K562 (cell line): ENCODE results near the gene DISC1.

Experiments
- CAMTA2 ChIP-seq: fragments of 250-450 bp; sonication (Bioruptor Pico); conservative IDR thresholded peaks from 2 replicates; pipeline ENCODE4 v1.5.1; 2022
- CREM ChIP-seq: IDR thresholded peaks from 2 replicates; pipeline ENCODE4 v1.6.1; 2014; ENCODE audit warnings: antibody characterized with exemption, low read depth
- EGR1 ChIP-seq: fragments of 450-650 bp; conservative IDR thresholded peaks from 2 replicates; pipeline ENCODE4 v1.6.1; 2017; ENCODE audit warnings: mild to moderate bottlenecking
- GABPA ChIP-seq: fragments of 200-800 bp; sonication (Bioruptor generic); conservative IDR thresholded peaks from 2 replicates; pipeline ENCODE4 v1.6.1; 2016; ENCODE audit warnings: low read depth, missing genetic modification characterization, missing compliant biosample characterization
- POLR2AphosphoS5 ChIP-seq: IDR thresholded peaks from 2 replicates; pipeline ENCODE4 v1.6.1; 2011; ENCODE audit warnings: mild to moderate bottlenecking, low read depth, low read length, moderate library complexity; ENCODE audit not compliant: control insufficient read depth, insufficient read depth
- RBFOX2 ChIP-seq: fragments of 200-400 bp; formaldehyde crosslinking; IDR thresholded peaks from 2 replicates; pipeline ENCODE4 v1.6.1; 2017; ENCODE audit warnings: low read depth, mild to moderate bottlenecking, low read length, moderate library complexity
- RCOR1 ChIP-seq, 2 experiments: IDR thresholded peaks; 2 replicates each; pipeline ENCODE4 v1.6.1; 2012; ENCODE audit warnings: low read depth in 2 of 2, low read length in 2 of 2, borderline replicate concordance in 1 of 2, improper control_type of control experiment in 1 of 2
- ZBTB7A ChIP-seq: IDR thresholded peaks from 2 replicates; pipeline ENCODE4 v1.6.1; 2011; ENCODE audit warnings: low read depth, mild to moderate bottlenecking, low read length, moderate library complexity, borderline replicate concordance; ENCODE audit not compliant: control insufficient read depth
- TF ChIP-seq, protein P1 (sequence below), 3 experiments: IDR thresholded peaks in 2 of 3; conservative IDR thresholded peaks in 1 of 3; 2 replicates each; pipeline ENCODE4 v1.5.1; 2011 to 2012; ENCODE audit warnings: low read length in 3 of 3, mild to moderate bottlenecking in 3 of 3, control low read depth in 2 of 3, improper control_type of control experiment in 1 of 3, inconsistent platforms in 1 of 3, low read depth in 1 of 3, mixed read lengths in 1 of 3, moderate library complexity in 1 of 3; ENCODE audit not compliant: insufficient read depth in 2 of 3
- TF ChIP-seq, protein P2 (sequence below): sonication (generic); formaldehyde crosslinking; IDR thresholded peaks from 2 replicates; pipeline ENCODE4 v1.8.1; 2023; ENCODE audit warnings: mild to moderate bottlenecking, missing genetic modification reagents
- TF ChIP-seq, protein P3 (sequence below): fragments of 250-450 bp; sonication (Bioruptor Pico); IDR thresholded peaks from 2 replicates; pipeline ENCODE4 v1.8.0; 2021; ENCODE audit warnings: moderate library complexity, mild to moderate bottlenecking, inconsistent platforms

DNA sequence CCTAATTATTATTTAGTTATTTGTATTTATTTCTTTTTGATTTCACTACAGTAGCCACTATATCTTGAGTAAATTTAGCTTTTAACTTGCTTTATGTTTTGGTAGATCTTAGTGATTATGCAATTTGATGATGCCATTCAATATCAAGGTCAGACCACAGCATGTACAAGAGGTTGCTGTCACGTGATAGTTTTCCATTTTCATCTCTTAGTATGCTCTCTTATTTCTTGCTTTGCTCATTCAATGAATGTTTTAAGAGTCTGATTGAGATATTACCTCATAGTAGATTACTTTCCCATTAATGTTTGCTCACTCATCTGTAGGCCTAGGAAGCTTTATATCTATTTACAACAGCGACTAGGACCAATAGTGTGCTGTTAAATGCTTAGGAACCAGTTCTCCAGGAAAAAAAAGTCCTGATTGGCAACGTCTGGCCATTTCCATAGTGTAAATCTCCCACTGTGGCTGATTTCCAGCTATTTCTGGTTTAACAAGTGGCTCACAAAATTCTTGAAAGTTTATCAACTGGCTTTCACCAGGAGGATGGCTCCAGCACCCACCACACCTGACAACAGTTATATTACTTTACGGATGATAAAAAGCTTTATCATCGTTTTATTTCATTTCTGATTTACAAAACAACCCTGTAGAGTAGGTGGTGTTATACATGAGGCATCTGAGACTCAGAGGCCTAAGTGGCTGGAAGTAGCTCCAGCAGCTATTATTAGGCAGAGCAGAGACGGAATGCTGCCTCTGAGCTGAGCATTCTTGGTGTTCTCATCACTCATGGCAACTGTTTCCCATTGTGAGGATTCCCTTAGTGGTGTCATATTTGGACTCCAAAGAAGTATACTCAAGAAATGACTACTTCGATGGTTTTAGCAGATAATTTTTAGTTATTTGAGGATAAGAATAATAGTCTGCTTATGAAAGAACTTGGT is 235.2 kb downstream of the DISC1 start:
- TF ChIP-seq EGR1 (no peak), RCOR1 (IDR thresholded peaks at IDR 0.05; ENCODE audit: borderline replicate concordance in 1 of 2, low read depth in 2 of 2, low read length in 2 of 2) (no peak), POLR2AphosphoS5 (no peak), CAMTA2 (no peak), RBFOX2 (no peak), CREM (no peak), ZBTB7A (no peak), GABPA (tag) (no peak)
- TF ChIP-seq, protein P1, sequence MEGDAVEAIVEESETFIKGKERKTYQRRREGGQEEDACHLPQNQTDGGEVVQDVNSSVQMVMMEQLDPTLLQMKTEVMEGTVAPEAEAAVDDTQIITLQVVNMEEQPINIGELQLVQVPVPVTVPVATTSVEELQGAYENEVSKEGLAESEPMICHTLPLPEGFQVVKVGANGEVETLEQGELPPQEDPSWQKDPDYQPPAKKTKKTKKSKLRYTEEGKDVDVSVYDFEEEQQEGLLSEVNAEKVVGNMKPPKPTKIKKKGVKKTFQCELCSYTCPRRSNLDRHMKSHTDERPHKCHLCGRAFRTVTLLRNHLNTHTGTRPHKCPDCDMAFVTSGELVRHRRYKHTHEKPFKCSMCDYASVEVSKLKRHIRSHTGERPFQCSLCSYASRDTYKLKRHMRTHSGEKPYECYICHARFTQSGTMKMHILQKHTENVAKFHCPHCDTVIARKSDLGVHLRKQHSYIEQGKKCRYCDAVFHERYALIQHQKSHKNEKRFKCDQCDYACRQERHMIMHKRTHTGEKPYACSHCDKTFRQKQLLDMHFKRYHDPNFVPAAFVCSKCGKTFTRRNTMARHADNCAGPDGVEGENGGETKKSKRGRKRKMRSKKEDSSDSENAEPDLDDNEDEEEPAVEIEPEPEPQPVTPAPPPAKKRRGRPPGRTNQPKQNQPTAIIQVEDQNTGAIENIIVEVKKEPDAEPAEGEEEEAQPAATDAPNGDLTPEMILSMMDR (IDR thresholded peaks at IDR 0.05 in 2 of 3, conservative IDR thresholded peaks at IDR 0.05 in 1 of 3; ENCODE audit: insufficient read depth in 2 of 3, low read depth in 1 of 3, low read length in 3 of 3), result no peak
- TF ChIP-seq, protein P2, sequence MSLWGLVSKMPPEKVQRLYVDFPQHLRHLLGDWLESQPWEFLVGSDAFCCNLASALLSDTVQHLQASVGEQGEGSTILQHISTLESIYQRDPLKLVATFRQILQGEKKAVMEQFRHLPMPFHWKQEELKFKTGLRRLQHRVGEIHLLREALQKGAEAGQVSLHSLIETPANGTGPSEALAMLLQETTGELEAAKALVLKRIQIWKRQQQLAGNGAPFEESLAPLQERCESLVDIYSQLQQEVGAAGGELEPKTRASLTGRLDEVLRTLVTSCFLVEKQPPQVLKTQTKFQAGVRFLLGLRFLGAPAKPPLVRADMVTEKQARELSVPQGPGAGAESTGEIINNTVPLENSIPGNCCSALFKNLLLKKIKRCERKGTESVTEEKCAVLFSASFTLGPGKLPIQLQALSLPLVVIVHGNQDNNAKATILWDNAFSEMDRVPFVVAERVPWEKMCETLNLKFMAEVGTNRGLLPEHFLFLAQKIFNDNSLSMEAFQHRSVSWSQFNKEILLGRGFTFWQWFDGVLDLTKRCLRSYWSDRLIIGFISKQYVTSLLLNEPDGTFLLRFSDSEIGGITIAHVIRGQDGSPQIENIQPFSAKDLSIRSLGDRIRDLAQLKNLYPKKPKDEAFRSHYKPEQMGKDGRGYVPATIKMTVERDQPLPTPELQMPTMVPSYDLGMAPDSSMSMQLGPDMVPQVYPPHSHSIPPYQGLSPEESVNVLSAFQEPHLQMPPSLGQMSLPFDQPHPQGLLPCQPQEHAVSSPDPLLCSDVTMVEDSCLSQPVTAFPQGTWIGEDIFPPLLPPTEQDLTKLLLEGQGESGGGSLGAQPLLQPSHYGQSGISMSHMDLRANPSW (CRISPR knock-in tag), result no peak
- TF ChIP-seq, protein P3, sequence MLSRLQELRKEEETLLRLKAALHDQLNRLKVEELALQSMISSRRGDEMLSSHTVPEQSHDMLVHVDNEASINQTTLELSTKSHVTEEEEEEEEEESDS, result no peak
